ENCODE data around the gene GMPR.

GMPR gene

GRCh38 chr6:16274885-16275589, 36.6 kb downstream of the GMPR start:
- DNase-seq = no peak

- no peak for DNase-seq
Observed at GRCh38 chr6:16277101-16277981, 39.0 kb downstream of the GMPR start.

- DNase-seq = no peak
Observed at GRCh38 chr6:16278048-16278724, 39.8 kb downstream of the GMPR start.

GRCh38 chr6:16278750-16279149, 40.4 kb downstream of the GMPR start:
- DNase-seq = no peak

- DNase-seq = no peak
Observed at GRCh38 chr6:16279243-16279642, 40.9 kb downstream of the GMPR start.

GRCh38 chr6:16282370-16282769, 44.0 kb downstream of the GMPR start:
- DNase-seq = no peak

- no peak for DNase-seq
Observed at GRCh38 chr6:16284472-16284871, 46.1 kb downstream of the GMPR start.

- no peak for DNase-seq
Observed at GRCh38 chr6:16285467-16286150, 47.2 kb downstream of the GMPR start.

GRCh38 chr6:16286151-16286522, 47.8 kb downstream of the GMPR start:
- DNase-seq = no peak

- DNase-seq = no peak
Observed at GRCh38 chr6:16288163-16288562, 49.8 kb downstream of the GMPR start.

- DNase-seq = no peak
Observed at GRCh38 chr6:16291739-16292138, 53.4 kb downstream of the GMPR start.

- DNase-seq = no peak
Observed at GRCh38 chr6:16292432-16292831, 54.0 kb downstream of the GMPR start.

GRCh38 chr6:16292942-16293341, 54.6 kb downstream of the GMPR start:
- DNase-seq = no peak

- DNase-seq = no peak
Observed at GRCh38 chr6:16294371-16294770, 56.0 kb downstream of the GMPR start.

GRCh38 chr6:16295060-16295459, 56.7 kb downstream of the GMPR start:
- DNase-seq = no peak

GRCh38 chr6:16295471-16295870, 57.1 kb downstream of the GMPR start:
- DNase-seq = no peak

- no peak for DNase-seq
Observed at GRCh38 chr6:16296061-16296670, 57.8 kb downstream of the GMPR start.

GRCh38 chr6:16299861-16300260, 61.5 kb downstream of the GMPR start:
- no peak for DNase-seq

GRCh38 chr6:16301511-16301910, 63.1 kb downstream of the GMPR start:
- DNase-seq = no peak

- no peak for DNase-seq
Observed at GRCh38 chr6:16302721-16303552, 64.5 kb downstream of the GMPR start.

GRCh38 chr6:16305246-16305725, 66.9 kb downstream of the GMPR start:
- no peak for DNase-seq

GRCh38 chr6:16305788-16306187, 67.4 kb downstream of the GMPR start:
- no peak for DNase-seq

Data from CD4-positive, alpha-beta T cell treated with Interleukin-17A for 1 hour (primary cell).